Hepatocyte (in vitro differentiated cells): ENCODE measurements around the gene GABBR2. TPM values are rescaled to one million over a fixed set of nuclear protein-coding genes. Genes with fewer than 3 reads are reported as not detected.

Source experiments
- DNase-seq: peaks from one replicate; pipeline ENCODE4 v3.0.0-alpha.2; 2016; ENCODE audit warnings: low spot score
- H2AFZ ChIP-seq: fragments of 200-600 bp; sonication (generic); 2 replicates; pipeline ENCODE4 v1.6.0; 2016; ENCODE audit warnings: antibody characterized with exemption, mild to moderate bottlenecking
- H3K27ac ChIP-seq: fragments of 200-600 bp; sonication (generic); 2 replicates; pipeline ENCODE4 v1.5.1; 2016; ENCODE audit warnings: mild to moderate bottlenecking
- H3K27me3 ChIP-seq: fragments of 200-600 bp; sonication (generic); 2 replicates; pipeline ENCODE4 v1.6.1; 2016
- H3K36me3 ChIP-seq: fragments of 200-600 bp; sonication (generic); replicated peaks from 2 replicates; pipeline ENCODE4 v1.5.1; 2016; ENCODE audit warnings: low read depth; ENCODE audit not compliant: insufficient read depth
- H3K4me1 ChIP-seq: fragments of 200-600 bp; sonication (generic); 2 replicates; pipeline ENCODE4 v1.5.1; 2016; ENCODE audit warnings: mild to moderate bottlenecking, moderate library complexity; ENCODE audit not compliant: insufficient read depth
- H3K4me2 ChIP-seq: fragments of 200-600 bp; sonication (generic); 2 replicates; pipeline ENCODE4 v1.6.0; 2016
- H3K4me3 ChIP-seq: fragments of 200-600 bp; sonication (generic); 2 replicates; pipeline ENCODE4 v1.5.1; 2016; ENCODE audit warnings: mild to moderate bottlenecking
- H3K79me2 ChIP-seq: fragments of 200-600 bp; sonication (generic); 2 replicates; pipeline ENCODE4 v1.6.0; 2017; ENCODE audit warnings: mild to moderate bottlenecking
- H3K9me2 ChIP-seq: fragments of 200-600 bp; sonication (generic); replicated peaks from 2 replicates; pipeline ENCODE4 v1.6.0; 2017; ENCODE audit warnings: mild to moderate bottlenecking; ENCODE audit not compliant: insufficient read depth
- H3K9me3 ChIP-seq: fragments of 200-600 bp; sonication (generic); 2 replicates; pipeline ENCODE4 v1.5.1; 2016; ENCODE audit warnings: low read depth, mild to moderate bottlenecking
- H4K20me1 ChIP-seq: fragments of 200-600 bp; sonication (generic); 2 replicates; pipeline ENCODE4 v1.6.0; 2016; ENCODE audit warnings: mild to moderate bottlenecking; ENCODE audit not compliant: insufficient read depth, poor library complexity, severe bottlenecking
- EZH2 ChIP-seq: fragments of 200-600 bp; sonication (generic); IDR thresholded peaks from 2 replicates; pipeline ENCODE4 v1.6.1; 2016; ENCODE audit warnings: antibody characterized with exemption, mild to moderate bottlenecking, borderline replicate concordance
- EZH2phosphoT487 ChIP-seq: fragments of 200-600 bp; sonication (generic); IDR thresholded peaks from one replicate; pipeline ENCODE4 v1.6.1; 2018; ENCODE audit warnings: antibody characterized with exemption, mild to moderate bottlenecking, low read depth, moderate library complexity; ENCODE audit not compliant: unreplicated experiment, severe bottlenecking
- WGBS: methylation state at CpG from one replicate; pipeline ENCODE4 v1.1.6; 2016; ENCODE audit warnings: low lambda C conversion rate; ENCODE audit errors: missing lambda C conversion rate; 5-methylcytosine and 5-hydroxymethylcytosine counted together
- polyA plus RNA-seq: library from polyadenylated mRNA; unstranded; fragments of >200 nt; fragmentation: Nextera tagmentation; extraction: Ambion mirVana; gene quantifications from 2 replicates; pipeline ENCODE4 v1.2.1, GENCODE V29; 2016
- total RNA-seq: library from RNA; depleted of rRNA; stranded (reverse); fragments of >200 nt; gene quantifications from 2 replicates; pipeline ENCODE4 v1.2.3, GENCODE V29; 2014
- TF ChIP-seq, protein P1 (sequence below): fragments of 200-600 bp; sonication (generic); IDR thresholded peaks from 2 replicates; pipeline ENCODE4 v1.5.1; 2016; ENCODE audit warnings: antibody characterized with exemption, mild to moderate bottlenecking; ENCODE audit not compliant: poor library complexity

Gene GABBR2
- total and polyA plus RNA-seq, 2 experiments from 2014 or later = 0.20 to 0.28 TPM

DNA sequence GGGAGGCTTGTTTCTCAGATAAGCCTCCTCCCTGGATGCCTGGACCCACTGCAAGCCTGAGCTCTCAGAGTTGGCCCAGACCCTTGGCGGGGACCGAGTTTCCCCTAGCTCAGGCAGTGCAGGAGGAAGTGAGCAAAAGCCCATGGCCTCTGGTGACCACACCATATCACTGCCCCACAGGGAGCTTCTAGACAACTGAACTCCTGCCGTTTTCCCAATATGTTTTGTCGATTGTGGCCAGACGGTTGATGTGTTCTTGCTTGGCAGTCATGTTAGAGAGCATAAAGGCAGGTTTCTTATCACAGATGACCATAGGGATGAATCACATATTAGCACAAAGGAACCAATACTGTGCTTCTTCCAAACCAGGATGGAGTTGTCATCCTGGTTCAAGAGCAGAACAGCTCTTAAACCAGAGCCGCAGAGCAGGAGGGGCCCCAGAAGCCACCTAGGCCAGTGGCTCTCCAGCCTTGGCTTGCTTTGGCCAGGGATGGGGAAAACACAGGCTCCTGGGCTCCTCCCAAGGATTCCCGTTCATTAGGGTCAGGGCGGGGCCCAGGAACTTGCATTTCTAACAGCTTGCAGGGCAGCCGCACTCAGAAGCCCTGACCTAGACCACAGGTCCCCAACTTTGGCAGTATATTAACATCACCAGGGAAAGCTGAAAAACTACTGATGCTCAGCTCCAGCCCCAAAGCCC is 340.2 kb downstream of the GABBR2 start:
- H3K4me1 ChIP-seq = no peaks in the 10 kb centered on the region
- no peak for DNase-seq
- H4K20me1 ChIP-seq = no peaks in the 10 kb centered on the region
- H3K9me3 ChIP-seq = no peaks in the 10 kb centered on the region
- H3K36me3 ChIP-seq = no peaks in the 10 kb centered on the region
- no peaks in the 10 kb centered on the region for H3K27me3 ChIP-seq
- H3K9me2 ChIP-seq = no peaks in the 10 kb centered on the region
- 90% methylated on average over 9 of the region's 9 CpGs for WGBS
- no peaks in the 10 kb centered on the region for H3K79me2 ChIP-seq
- TF ChIP-seq EZH2 (no peak), EZH2phosphoT487 (no peak)
- TF ChIP-seq, protein P1, sequence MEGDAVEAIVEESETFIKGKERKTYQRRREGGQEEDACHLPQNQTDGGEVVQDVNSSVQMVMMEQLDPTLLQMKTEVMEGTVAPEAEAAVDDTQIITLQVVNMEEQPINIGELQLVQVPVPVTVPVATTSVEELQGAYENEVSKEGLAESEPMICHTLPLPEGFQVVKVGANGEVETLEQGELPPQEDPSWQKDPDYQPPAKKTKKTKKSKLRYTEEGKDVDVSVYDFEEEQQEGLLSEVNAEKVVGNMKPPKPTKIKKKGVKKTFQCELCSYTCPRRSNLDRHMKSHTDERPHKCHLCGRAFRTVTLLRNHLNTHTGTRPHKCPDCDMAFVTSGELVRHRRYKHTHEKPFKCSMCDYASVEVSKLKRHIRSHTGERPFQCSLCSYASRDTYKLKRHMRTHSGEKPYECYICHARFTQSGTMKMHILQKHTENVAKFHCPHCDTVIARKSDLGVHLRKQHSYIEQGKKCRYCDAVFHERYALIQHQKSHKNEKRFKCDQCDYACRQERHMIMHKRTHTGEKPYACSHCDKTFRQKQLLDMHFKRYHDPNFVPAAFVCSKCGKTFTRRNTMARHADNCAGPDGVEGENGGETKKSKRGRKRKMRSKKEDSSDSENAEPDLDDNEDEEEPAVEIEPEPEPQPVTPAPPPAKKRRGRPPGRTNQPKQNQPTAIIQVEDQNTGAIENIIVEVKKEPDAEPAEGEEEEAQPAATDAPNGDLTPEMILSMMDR = no peak
- no peak overlapping the region for H3K4me2 ChIP-seq
- H3K4me3 ChIP-seq = no peak overlapping the region
- H3K27ac ChIP-seq = no peak overlapping the region
- H2AFZ ChIP-seq = no peak overlapping the region

DNA sequence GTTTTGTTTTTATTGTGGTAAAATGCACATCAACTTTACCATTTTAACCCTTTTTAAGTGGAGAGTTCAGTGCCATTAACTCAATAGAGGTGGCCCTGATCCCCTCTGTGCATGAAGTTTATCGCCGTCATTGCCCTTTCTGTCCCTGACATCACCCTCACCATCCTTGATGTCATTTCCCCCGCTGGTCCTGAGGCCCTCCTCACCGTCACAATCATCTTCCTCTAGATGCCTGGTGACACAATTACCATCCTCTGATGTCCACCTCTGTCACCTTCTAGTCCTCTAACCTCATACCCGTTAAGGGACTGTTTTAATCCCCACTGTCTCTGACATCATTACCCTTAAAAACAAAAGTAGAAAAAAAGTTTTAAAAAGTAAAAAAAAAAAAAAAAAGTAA is 340.8 kb downstream of the GABBR2 start:
- Histone ChIP-seq H3K79me2 (no peaks in the 10 kb centered on the region), H3K4me3 (no peak overlapping the region), H3K27ac (no peak overlapping the region), H3K36me3 (no peaks in the 10 kb centered on the region), H3K4me2 (no peak overlapping the region), H3K9me2 (no peaks in the 10 kb centered on the region), H3K4me1 (no peaks in the 10 kb centered on the region), H3K27me3 (no peaks in the 10 kb centered on the region), H2AFZ (no peak overlapping the region), H3K9me3 (no peaks in the 10 kb centered on the region), H4K20me1 (no peaks in the 10 kb centered on the region)
- no peak for DNase-seq
- WGBS = 96% methylated on average over 5 of the region's 5 CpGs
- TF ChIP-seq EZH2 (no peak), EZH2phosphoT487 (no peak)
- TF ChIP-seq, protein P1 = no peak

DNA sequence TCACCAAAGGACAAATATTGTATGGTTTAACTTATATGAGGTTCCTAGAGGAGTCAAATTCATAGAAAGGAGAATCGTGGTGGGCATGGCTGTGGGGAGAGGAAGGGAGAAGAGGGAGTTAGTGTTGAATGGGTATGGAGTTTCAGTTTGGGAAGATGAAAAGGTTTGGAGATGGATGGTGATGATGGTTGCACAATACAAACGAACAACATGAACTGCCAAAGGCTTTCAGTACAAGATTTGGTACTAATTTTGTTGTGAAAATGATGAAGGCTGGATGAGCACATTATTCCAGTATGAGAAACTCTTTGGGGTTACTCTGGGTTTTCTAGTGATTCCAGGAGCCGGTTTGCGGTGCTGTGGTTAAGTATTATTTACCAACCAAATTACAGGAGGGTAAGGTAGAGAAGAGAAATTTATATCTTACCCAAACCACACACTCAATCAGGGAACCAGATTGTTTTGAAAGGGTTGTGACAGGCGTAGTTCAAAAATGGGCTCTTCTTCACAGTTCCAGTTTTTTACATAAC is 341.3 kb downstream of the GABBR2 start:
- Histone ChIP-seq H3K4me2 (no peak overlapping the region), H2AFZ (no peak overlapping the region), H3K9me3 (no peaks in the 10 kb centered on the region), H3K27ac (no peak overlapping the region), H3K79me2 (no peaks in the 10 kb centered on the region), H3K4me3 (no peak overlapping the region), H3K9me2 (no peaks in the 10 kb centered on the region), H3K4me1 (no peaks in the 10 kb centered on the region), H3K36me3 (no peaks in the 10 kb centered on the region), H3K27me3 (no peaks in the 10 kb centered on the region), H4K20me1 (no peaks in the 10 kb centered on the region)
- no peak for TF ChIP-seq EZH2
- TF ChIP-seq, protein P1 = no peak
- no peak for DNase-seq
- 82% methylated on average over 5 of the region's 5 CpGs for WGBS
